Activated naive CD8-positive, alpha-beta T cell treated with anti-CD3 and anti-CD28 coated beads, Interleukin-2, amount 50 U/mL, for 24 hours (primary cell): ENCODE data around the gene KCNJ8.
"Not testable (repeated sequence)": the region's sequence is repeated elsewhere in the genome, so short reads cannot be mapped to it uniquely, and the experiment has no call there.

Experiments used
- ATAC-seq: fragments of 150-1000 bp; cut with Tn5 transposase; one replicate; pipeline ENCODE4 v1.10.0; 2021
- DNase-seq: peaks from one replicate; pipeline ENCODE4 v3.0.0; 2021
- H3K27ac Mint-ChIP-seq: one replicate; pipeline ENCODE4 v1.8.0; 2021; ENCODE audit warnings: mild to moderate bottlenecking, mixed read lengths
- H3K27me3 Mint-ChIP-seq: one replicate; pipeline ENCODE4 v1.8.0; 2021; ENCODE audit warnings: mixed read lengths
- H3K36me3 Mint-ChIP-seq: one replicate; pipeline ENCODE4 v1.8.0; 2021; ENCODE audit warnings: low read depth, mixed read lengths
- H3K4me1 Mint-ChIP-seq: one replicate; pipeline ENCODE4 v1.8.0; 2021; ENCODE audit warnings: mixed read lengths
- H3K4me3 Mint-ChIP-seq: one replicate; pipeline ENCODE4 v1.8.0; 2021; ENCODE audit warnings: mild to moderate bottlenecking, moderate library complexity, mixed read lengths
- H3K9me3 Mint-ChIP-seq: one replicate; pipeline ENCODE4 v1.8.0; 2021; ENCODE audit warnings: mixed read lengths

The KCNJ8 gene

GRCh38 chr12:21797539-21797938 is 23.0 kb upstream of the KCNJ8 start:
- ATAC-seq (no peak), DNase-seq (no peak)
- H3K27me3 Mint-ChIP-seq, result no peaks in the 10 kb centered on the region
- H3K4me1 Mint-ChIP-seq, result no peaks in the 10 kb centered on the region
- H3K27ac Mint-ChIP-seq, result no peak overlapping the region
- no peaks in the 10 kb centered on the region for H3K9me3 Mint-ChIP-seq
- H3K36me3 Mint-ChIP-seq, result no peaks in the 10 kb centered on the region
- H3K4me3 Mint-ChIP-seq, result no peak overlapping the region

GRCh38 chr12:21795648-21796328 is 21.3 kb upstream of the KCNJ8 start:
- ATAC-seq (no peak), DNase-seq (no peak)
- no peaks in the 10 kb centered on the region for H3K9me3 Mint-ChIP-seq
- peaks cover 4% of the 10 kb centered on the region for H3K27me3 Mint-ChIP-seq
- H3K4me1 Mint-ChIP-seq, result no peaks in the 10 kb centered on the region
- no peak overlapping the region for H3K4me3 Mint-ChIP-seq
- H3K27ac Mint-ChIP-seq, result no peak overlapping the region
- H3K36me3 Mint-ChIP-seq, result no peaks in the 10 kb centered on the region

DNA sequence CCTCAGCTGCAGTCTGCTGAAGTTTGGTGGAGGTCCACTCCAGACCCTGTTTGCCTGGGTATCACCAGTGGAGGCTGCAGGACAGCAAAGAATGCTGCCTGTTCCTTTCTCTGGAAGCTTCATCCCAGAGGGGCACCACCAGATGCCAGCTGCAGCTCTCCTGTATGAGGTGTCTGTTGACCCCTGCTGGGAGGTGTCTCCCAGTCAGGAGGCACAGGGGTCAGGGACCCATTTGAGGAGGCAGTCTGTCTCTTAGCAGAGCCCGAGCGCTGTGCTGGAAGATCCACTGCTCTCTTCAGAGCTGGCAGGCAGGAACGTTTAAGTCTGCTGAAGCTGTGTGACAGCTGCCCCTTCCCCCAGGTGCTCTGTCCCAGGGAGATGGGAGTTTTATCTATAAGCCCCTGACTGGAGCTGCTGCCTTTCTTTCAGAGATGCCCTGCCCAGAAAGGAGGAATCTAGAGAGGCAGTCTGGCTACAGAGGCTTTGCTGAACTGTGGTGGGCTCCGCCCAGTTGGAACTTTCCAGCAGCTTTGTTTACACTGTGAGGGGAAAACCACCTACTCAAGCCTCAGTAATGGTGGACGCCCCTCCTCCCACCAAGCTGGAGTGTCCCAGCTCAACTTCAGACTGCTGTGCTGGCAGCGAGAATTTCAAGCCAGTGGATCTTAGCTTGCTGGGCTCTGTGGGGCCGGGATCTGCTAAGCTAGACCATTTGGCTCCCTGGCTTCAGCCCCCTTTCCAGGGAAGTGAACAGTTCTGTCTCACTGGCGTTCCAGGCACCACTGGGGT is 20.5 kb upstream of the KCNJ8 start:
- not testable (repeated sequence) for H3K27ac Mint-ChIP-seq, H3K36me3 Mint-ChIP-seq, DNase-seq, ATAC-seq, H3K9me3 Mint-ChIP-seq, H3K4me1 Mint-ChIP-seq, H3K27me3 Mint-ChIP-seq, H3K4me3 Mint-ChIP-seq

DNA sequence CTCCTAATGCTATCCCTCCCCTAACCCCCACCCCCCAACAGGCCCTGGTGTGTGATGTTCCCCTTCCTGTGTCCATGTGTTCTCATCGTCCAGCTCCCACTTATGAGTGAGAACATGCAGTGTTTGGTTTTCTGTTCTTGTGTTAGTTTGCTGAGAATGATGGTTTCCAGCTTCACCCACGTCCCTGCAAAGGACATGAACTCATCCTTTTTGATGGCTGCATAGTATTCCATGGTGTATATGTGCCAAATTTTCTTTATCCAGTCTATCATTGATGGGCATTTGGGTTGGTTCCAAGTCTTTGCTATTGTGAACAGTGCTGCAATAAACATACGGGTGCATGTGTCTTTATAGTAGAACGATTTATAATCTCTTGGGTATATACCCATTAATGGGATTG is 15.2 kb upstream of the KCNJ8 start:
- not testable (repeated sequence) for H3K4me1 Mint-ChIP-seq, ATAC-seq, H3K9me3 Mint-ChIP-seq, H3K36me3 Mint-ChIP-seq, H3K27ac Mint-ChIP-seq, DNase-seq, H3K27me3 Mint-ChIP-seq, H3K4me3 Mint-ChIP-seq

- no peak for ATAC-seq
- no peaks in the 10 kb centered on the region for H3K4me1 Mint-ChIP-seq
Observed at GRCh38 chr12:21788089-21788983, 13.8 kb upstream of the KCNJ8 start.

GRCh38 chr12:21786041-21786531 is 11.6 kb upstream of the KCNJ8 start:
- Mint-ChIP-seq H3K27ac (no peak overlapping the region), H3K4me3 (no peak overlapping the region), H3K9me3 (no peaks in the 10 kb centered on the region), H3K36me3 (no peaks in the 10 kb centered on the region), H3K27me3 (peaks cover 4% of the 10 kb centered on the region), H3K4me1 (no peaks in the 10 kb centered on the region)
- DNase-seq (no peak), ATAC-seq (no peak)

More at GRCh38 chr12:21788089-21788983, 13.8 kb upstream of the KCNJ8 start:
- Mint-ChIP-seq H3K9me3 (no peaks in the 10 kb centered on the region), H3K27me3 (peaks cover 6% of the 10 kb centered on the region), H3K27ac (no peak overlapping the region), H3K4me3 (no peak overlapping the region), H3K36me3 (no peaks in the 10 kb centered on the region)
- no peak for DNase-seq

- H3K4me1 Mint-ChIP-seq, H3K27me3 Mint-ChIP-seq, H3K4me3 Mint-ChIP-seq, H3K27ac Mint-ChIP-seq, ATAC-seq, DNase-seq, H3K9me3 Mint-ChIP-seq, H3K36me3 Mint-ChIP-seq: not testable (repeated sequence)
Observed at GRCh38 chr12:21782723-21783122, 8.2 kb upstream of the KCNJ8 start.

GRCh38 chr12:21780786-21781185 is 6.3 kb upstream of the KCNJ8 start:
- no peak for ATAC-seq
- Mint-ChIP-seq H3K9me3 (no peaks in the 10 kb centered on the region), H3K27me3 (peaks cover 16% of the 10 kb centered on the region), H3K4me3 (no peak overlapping the region), H3K27ac (no peak overlapping the region), H3K36me3 (no peaks in the 10 kb centered on the region), H3K4me1 (no peaks in the 10 kb centered on the region)
- DNase-seq, result no peak

GRCh38 chr12:21776175-21776574 is 1.7 kb upstream of the KCNJ8 start:
- Mint-ChIP-seq H3K27ac (no peak overlapping the region), H3K9me3 (no peaks in the 10 kb centered on the region), H3K4me1 (peaks cover 7% of the 10 kb centered on the region), H3K27me3 (peaks cover 36% of the 10 kb centered on the region), H3K4me3 (no peak overlapping the region), H3K36me3 (no peaks in the 10 kb centered on the region)
- ATAC-seq (no peak), DNase-seq (no peak)

DNA sequence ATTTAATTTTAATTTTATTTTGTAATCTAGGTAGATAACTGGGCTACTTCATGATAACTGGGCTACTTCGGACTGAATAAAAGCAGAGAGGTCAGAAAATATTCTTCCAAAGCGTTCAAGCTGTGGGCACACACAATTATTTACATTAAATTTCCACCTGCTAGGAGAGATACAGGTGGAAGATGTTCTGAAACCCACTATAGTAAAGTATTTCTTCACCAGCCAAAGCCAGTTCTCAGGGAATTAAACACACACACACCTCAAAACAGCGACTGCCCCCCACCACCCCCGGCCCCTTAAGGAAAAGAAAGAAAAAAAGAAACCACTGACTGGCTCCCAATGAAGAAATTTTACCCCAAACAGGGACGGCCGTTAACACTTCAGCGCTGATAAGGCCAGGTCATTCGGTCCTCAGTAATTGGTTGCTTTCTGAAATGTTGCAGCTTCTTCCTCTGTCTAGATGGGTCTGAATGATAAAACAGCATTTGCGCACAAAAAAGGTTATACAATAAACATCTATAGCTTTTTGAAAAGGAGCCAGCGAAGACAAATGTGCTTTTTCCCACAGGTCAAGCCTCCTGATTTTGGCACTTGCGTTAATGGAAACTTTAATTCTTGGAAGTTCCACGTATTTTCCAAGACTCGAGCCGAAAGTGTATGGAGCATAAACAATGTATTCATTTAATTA is 771 bp upstream of the KCNJ8 start:
- no peak overlapping the region for H3K4me3 Mint-ChIP-seq

DNA sequence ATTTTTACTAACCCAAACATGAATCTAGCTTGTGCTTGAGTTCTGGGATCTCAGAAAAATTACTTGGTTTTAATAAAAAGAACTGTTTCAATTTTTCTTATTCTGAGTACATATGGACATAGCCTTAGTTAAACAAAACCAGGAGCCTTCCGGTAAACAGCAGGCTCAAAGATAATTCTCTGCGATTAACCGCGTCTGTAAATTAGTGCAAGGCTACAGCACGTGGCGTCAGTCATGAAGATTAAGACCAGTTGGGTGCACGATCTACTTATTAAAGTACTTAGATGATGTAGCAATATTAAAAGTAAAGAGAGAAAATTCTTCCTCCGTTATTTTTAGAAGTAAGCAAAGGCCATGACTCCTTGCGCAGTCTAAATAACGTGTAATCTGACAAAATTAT is 700 bp downstream of the KCNJ8 start:
- no peak overlapping the region for H3K27ac Mint-ChIP-seq
- H3K9me3 Mint-ChIP-seq, result no peaks in the 10 kb centered on the region
- peaks cover 36% of the 10 kb centered on the region for H3K27me3 Mint-ChIP-seq
- no peak overlapping the region for H3K4me3 Mint-ChIP-seq
- ATAC-seq (no peak), DNase-seq (no peak)
- H3K4me1 Mint-ChIP-seq, result peaks cover 7% of the 10 kb centered on the region
- no peaks in the 10 kb centered on the region for H3K36me3 Mint-ChIP-seq

More for the DNA sequence above, 771 bp upstream of the KCNJ8 start:
- Mint-ChIP-seq H3K36me3 (no peaks in the 10 kb centered on the region), H3K9me3 (no peaks in the 10 kb centered on the region), H3K27ac (no peak overlapping the region), H3K4me1 (peaks cover 7% of the 10 kb centered on the region), H3K27me3 (peaks cover 36% of the 10 kb centered on the region)
- DNase-seq (no peak), ATAC-seq (no peak)

DNA sequence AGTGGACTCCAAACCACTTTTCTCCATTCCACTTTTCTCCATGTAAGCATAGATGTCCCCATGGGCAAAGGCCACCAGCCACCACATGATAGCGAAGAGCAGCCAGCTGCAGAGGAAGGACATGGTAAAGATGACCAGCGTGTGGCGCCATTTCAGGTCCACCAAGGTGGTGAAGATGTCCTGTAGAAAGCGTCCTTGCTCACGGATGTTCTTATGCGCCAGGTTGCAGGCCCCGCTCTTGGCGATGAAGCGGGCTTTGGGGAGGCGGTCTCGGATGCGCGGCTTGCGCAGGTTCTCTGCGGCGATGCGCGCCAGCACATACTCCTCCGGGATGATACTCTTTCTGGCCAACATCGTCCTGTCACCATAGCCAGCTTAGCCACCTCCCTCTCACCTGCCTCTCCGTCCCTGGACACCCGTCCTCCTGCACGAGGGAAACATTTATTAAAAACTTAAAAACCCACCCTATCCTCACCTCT is 1.2 kb downstream of the KCNJ8 start:
- ATAC-seq (no peak), DNase-seq (peak; percentile 5)
- Mint-ChIP-seq H3K36me3 (no peaks in the 10 kb centered on the region), H3K9me3 (no peaks in the 10 kb centered on the region), H3K27me3 (peaks cover 36% of the 10 kb centered on the region), H3K4me3 (no peak overlapping the region), H3K4me1 (peaks cover 7% of the 10 kb centered on the region), H3K27ac (no peak overlapping the region)

DNA sequence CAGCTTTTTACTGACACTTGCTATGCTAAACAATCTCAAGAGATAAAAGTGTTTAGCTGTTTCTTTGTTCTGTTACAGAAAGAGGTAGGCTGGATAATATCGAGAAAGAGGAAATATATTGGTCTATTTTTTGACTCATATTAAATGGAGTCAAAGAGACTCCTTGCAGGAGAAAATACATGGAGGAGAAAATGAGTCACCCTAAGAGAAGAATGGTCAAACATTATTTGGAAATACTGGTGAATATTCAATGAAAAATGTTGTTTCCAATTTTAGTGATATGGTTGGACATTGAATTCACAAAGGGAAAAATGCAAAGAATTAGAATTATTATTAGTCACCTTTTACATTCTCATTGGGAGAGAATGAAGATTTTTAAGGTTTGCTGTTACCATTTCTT is 3.2 kb downstream of the KCNJ8 start:
- ATAC-seq, result no peak
- Mint-ChIP-seq H3K9me3 (no peaks in the 10 kb centered on the region), H3K36me3 (no peaks in the 10 kb centered on the region), H3K4me3 (no peak overlapping the region), H3K27me3 (peaks cover 28% of the 10 kb centered on the region), H3K4me1 (peaks cover 7% of the 10 kb centered on the region), H3K27ac (no peak overlapping the region)
- no peak for DNase-seq

GRCh38 chr12:21769307-21769706 is 5.2 kb downstream of the KCNJ8 start:
- DNase-seq, result no peak
- Mint-ChIP-seq H3K27me3 (peaks cover 15% of the 10 kb centered on the region), H3K27ac (no peak overlapping the region), H3K9me3 (no peaks in the 10 kb centered on the region), H3K4me1 (peaks cover 7% of the 10 kb centered on the region), H3K4me3 (no peak overlapping the region), H3K36me3 (no peaks in the 10 kb centered on the region)
- no peak for ATAC-seq
